Measurements from ENCODE around the gene AJAP1. TPM values are rescaled to one million over a fixed set of nuclear protein-coding genes. Genes with fewer than 3 reads are reported as not detected.

AJAP1 gene
- total and polyA plus RNA-seq, 2 experiments from 2014 or later, result not detected

- TF ChIP-seq POLR2AphosphoS5 (IDR thresholded peaks at IDR 0.05; ENCODE audit: low read depth) (no peak), STAT1 (IDR thresholded peaks at IDR 0.05; ENCODE audit: unreplicated experiment) (no peak), ZNF331 (CRISPR knock-in tag; IDR thresholded peaks at IDR 0.05; ENCODE audit: low read depth) (no peak), NANOG (IDR thresholded peaks at IDR 0.05; ENCODE audit: borderline replicate concordance) (no peak), ZNF114 (CRISPR knock-in tag; IDR thresholded peaks at IDR 0.05) (no peak)
Observed at GRCh38 chr1:4837031-4837600, 182.7 kb downstream of the AJAP1 start (continued).

- Histone ChIP-seq H3K9me2 (ENCODE audit: insufficient read depth) (no peaks in the 10 kb centered on the region), H2AFZ (no peak overlapping the region), H4K20me1 (replicated peaks; ENCODE audit: insufficient read depth) (no peaks in the 10 kb centered on the region), H3F3A (replicated peaks; ENCODE audit: low read depth) (no peaks in the 10 kb centered on the region), H3K27ac (ENCODE audit: low read depth) (no peak overlapping the region), H3K4me2 (no peak overlapping the region), H3K27me3 (ENCODE audit: insufficient read depth) (no peaks in the 10 kb centered on the region), H3K4me3 (no peak overlapping the region), H3K4me1 (ENCODE audit: insufficient read depth) (no peaks in the 10 kb centered on the region), H3K79me2 (replicated peaks; ENCODE audit: insufficient read depth) (no peaks in the 10 kb centered on the region), H3K36me3 (ENCODE audit: insufficient read depth) (no peaks in the 10 kb centered on the region)
- DNase-seq (ENCODE audit: low spot score), result no peak
- Mint-ChIP-seq H3K4me3 (no peak overlapping the region), H3K4me1 (no peaks in the 10 kb centered on the region), H3K36me3 (ENCODE audit: low read depth) (peaks cover 19% of the 10 kb centered on the region; the same call in 2 of the 3 replicates), H3K9me3 (peaks cover 32% of the 10 kb centered on the region), H3K27ac (no peak overlapping the region), H3K27me3 (ENCODE audit: insufficient read depth, low read depth, poor library complexity) (no peaks in the 10 kb centered on the region)
- no peak for ATAC-seq
- TF ChIP-seq REST (IDR thresholded peaks at IDR 0.05; ENCODE audit: unreplicated experiment) (no peak), ZNF331 (CRISPR knock-in tag; IDR thresholded peaks at IDR 0.05; ENCODE audit: low read depth) (no peak), STAT1 (IDR thresholded peaks at IDR 0.05; ENCODE audit: unreplicated experiment) (no peak), CTCF (conservative IDR thresholded peaks at IDR 0.05; ENCODE audit: low read depth in 2 of 2) (no peak), CREB1 (CRISPR knock-in tag; IDR thresholded peaks at IDR 0.05; ENCODE audit: low read depth) (no peak), ZNF114 (CRISPR knock-in tag; IDR thresholded peaks at IDR 0.05) (no peak), EZH2 (IDR thresholded peaks at IDR 0.05; ENCODE audit: low read depth, unreplicated experiment) (no peak), ZNF462 (CRISPR knock-in tag; IDR thresholded peaks at IDR 0.05) (no peak), JUNB (IDR thresholded peaks at IDR 0.05; ENCODE audit: unreplicated experiment) (no peak), EZH2phosphoT487 (IDR thresholded peaks at IDR 0.05; ENCODE audit: unreplicated experiment) (no peak), NANOG (IDR thresholded peaks at IDR 0.05; ENCODE audit: borderline replicate concordance) (no peak), ETS1 (IDR thresholded peaks at IDR 0.05) (no peak)
Observed at GRCh38 chr1:4837752-4838151, 183.3 kb downstream of the AJAP1 start.

All from GM23338 (cell line).